Upper lobe of right lung (tissue), 1 donor: ENCODE measurements around the gene PRSS57. TPM values are rescaled to one million over a fixed set of nuclear protein-coding genes. Genes with fewer than 3 reads are reported as not detected.
"Not testable (repeated sequence)": the region's sequence is repeated elsewhere in the genome, so short reads cannot be mapped to it uniquely, and the experiment has no call there.

Experiments
- ATAC-seq: fragments of 200-7000 bp; cut with Tn5 transposase; one replicate; pipeline ENCODE4 v1.9.1; 2020; ENCODE audit warnings: mild to moderate bottlenecking, moderate library complexity
- DNase-seq: peaks from one replicate; pipeline ENCODE4 v3.0.0-alpha.2; 2020
- H3K27ac ChIP-seq: fragments of 200-600 bp; one replicate; pipeline ENCODE4 v1.8.0; 2022
- H3K27me3 ChIP-seq: fragments of 200-600 bp; one replicate; pipeline ENCODE4 v1.8.0; 2022; ENCODE audit warnings: mild to moderate bottlenecking
- H3K36me3 ChIP-seq: fragments of 200-600 bp; one replicate; pipeline ENCODE4 v1.8.0; 2022
- H3K4me1 ChIP-seq: fragments of 200-600 bp; one replicate; pipeline ENCODE4 v1.8.0; 2022
- H3K4me3 ChIP-seq: fragments of 200-600 bp; one replicate; pipeline ENCODE4 v1.8.0; 2022; ENCODE audit warnings: mild to moderate bottlenecking
- H3K9me3 ChIP-seq: fragments of 200-600 bp; one replicate; pipeline ENCODE4 v1.8.0; 2022
- CTCF ChIP-seq: fragments of 200-600 bp; IDR thresholded peaks from one replicate; pipeline ENCODE4 v1.8.0; 2022; ENCODE audit warnings: antibody characterized with exemption
- intact Hi-C: fragments of 100-400 bp; cut with DNase I; formaldehyde crosslinking; loops from one replicate; pipeline ENCODE4 v1.11.0; 2022
- total RNA-seq: library from RNA; stranded (reverse); fragmentation: NEBNext Ultra II Directional; extraction: Animal tissue kit (Norgen Biotek cat#: 25700); gene quantifications from one replicate; pipeline ENCODE4 v1.2.1, GENCODE V29; 2021
- donor health status: DM: no; HTN: yes; CAD: no; lungs with severe emphysema.

Gene PRSS57
- total RNA-seq, 1 donor from 2014 or later: not detected

GRCh38 chr19:732148-733069 is 37.2 kb upstream of the PRSS57 start:
- no peaks in the 10 kb centered on the region for H3K36me3 ChIP-seq
- no peak overlapping the region for H3K4me3 ChIP-seq
- ATAC-seq: no peak
- DNase-seq: no peak
- no peaks in the 10 kb centered on the region for H3K4me1 ChIP-seq
- no peak for TF ChIP-seq CTCF
- intact Hi-C loops: loop anchor here (5.0 kb wide), 1 partner anchor 150 kb away; no protein-coding TSS in a partner anchor
- H3K27me3 ChIP-seq: no peaks in the 10 kb centered on the region
- H3K9me3 ChIP-seq: no peaks in the 10 kb centered on the region
- H3K27ac ChIP-seq: no peak overlapping the region

- Histone ChIP-seq H3K27ac (no peak overlapping the region), H3K27me3 (no peaks in the 10 kb centered on the region), H3K36me3 (no peaks in the 10 kb centered on the region), H3K4me1 (no peaks in the 10 kb centered on the region), H3K9me3 (no peaks in the 10 kb centered on the region), H3K4me3 (no peak overlapping the region)
- no peak for TF ChIP-seq CTCF
- intact Hi-C loops: loop anchor here (5.0 kb wide), 1 partner anchor 149 kb away; no protein-coding TSS in a partner anchor
- no peak for DNase-seq
- no peak for ATAC-seq
Measured at GRCh38 chr19:731000-731399, 35.7 kb upstream of the PRSS57 start.

GRCh38 chr19:729965-730668 is 34.9 kb upstream of the PRSS57 start:
- H3K36me3 ChIP-seq: no peaks in the 10 kb centered on the region
- no peaks in the 10 kb centered on the region for H3K4me1 ChIP-seq
- no peaks in the 10 kb centered on the region for H3K9me3 ChIP-seq
- no peak overlapping the region for H3K4me3 ChIP-seq
- no peak overlapping the region for H3K27ac ChIP-seq
- ATAC-seq (no peak), DNase-seq (no peak)
- intact Hi-C loops: loop anchor here (5.0 kb wide), 1 partner anchor 148 kb away; no protein-coding TSS in a partner anchor
- H3K27me3 ChIP-seq: no peaks in the 10 kb centered on the region
- TF ChIP-seq CTCF: no peak

GRCh38 chr19:729564-729963 is 34.3 kb upstream of the PRSS57 start:
- H3K36me3 ChIP-seq, H3K9me3 ChIP-seq, DNase-seq, H3K4me3 ChIP-seq, H3K27ac ChIP-seq, H3K4me1 ChIP-seq, intact Hi-C loops, ATAC-seq, H3K27me3 ChIP-seq: not testable (repeated sequence)

GRCh38 chr19:728011-728410 is 32.8 kb upstream of the PRSS57 start:
- intact Hi-C loops: no loop called here
- no peaks in the 10 kb centered on the region for H3K27me3 ChIP-seq
- H3K4me1 ChIP-seq: no peaks in the 10 kb centered on the region
- TF ChIP-seq CTCF: no peak
- DNase-seq: no peak
- no peaks in the 10 kb centered on the region for H3K36me3 ChIP-seq
- H3K27ac ChIP-seq: peak overlapping the region; percentile 78
- H3K9me3 ChIP-seq: no peaks in the 10 kb centered on the region
- peak; percentile 80 for ATAC-seq
- no peak overlapping the region for H3K4me3 ChIP-seq
